GM18511 (cell line): ENCODE measurements around the gene GALNTL6.
"Not testable (repeated sequence)": the region's sequence is repeated elsewhere in the genome, so short reads cannot be mapped to it uniquely, and the experiment has no call there.

Experiments used
- ATAC-seq: cut with Tn5 transposase; IDR thresholded peaks from one replicate; pipeline ENCODE4 v1.9.1; 2021; ENCODE audit warnings: mild to moderate bottlenecking, moderate library complexity; ENCODE audit not compliant: unreplicated experiment

Gene GALNTL6

DNA sequence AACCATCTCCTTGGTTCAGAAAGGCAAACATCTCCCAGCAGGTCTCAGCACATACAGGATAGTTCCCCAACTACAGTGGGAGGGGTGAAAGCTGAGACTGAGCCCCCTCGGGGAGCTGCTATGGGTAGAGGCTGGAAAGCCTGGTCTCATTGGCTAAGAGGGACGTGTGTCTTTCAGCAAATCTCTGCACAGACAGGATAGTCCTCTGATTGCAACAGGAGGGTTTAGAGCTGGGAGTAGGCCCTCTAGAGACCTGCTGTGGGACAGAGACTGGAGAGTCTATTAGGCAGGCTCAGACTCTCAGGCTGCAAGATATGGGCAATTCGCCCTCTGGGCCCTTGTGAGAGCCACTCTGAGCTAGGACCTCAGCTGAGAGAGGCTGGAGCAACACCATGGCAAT lies 1083.8 kb downstream of the GALNTL6 start:
- ATAC-seq, result no peak

DNA sequence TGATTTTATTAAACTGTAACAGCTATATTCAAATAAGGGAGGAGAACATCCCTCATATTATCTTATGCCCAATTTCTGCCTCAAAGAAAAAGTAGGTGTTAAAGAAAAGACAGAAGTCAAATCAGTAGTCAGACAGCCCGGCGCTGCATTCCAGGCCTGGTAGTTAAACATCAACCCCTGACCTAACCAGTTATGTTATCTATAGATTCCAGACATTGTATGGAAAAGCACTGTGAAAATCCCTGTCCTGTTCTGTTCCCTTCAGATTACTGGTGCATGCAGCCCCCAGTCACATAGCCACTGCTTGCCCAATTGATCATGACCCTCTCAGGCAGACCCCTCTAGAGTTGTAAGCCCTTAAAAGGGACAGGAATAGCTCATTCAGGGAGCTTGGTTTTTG lies 1085.5 kb downstream of the GALNTL6 start:
- ATAC-seq, result no peak

DNA sequence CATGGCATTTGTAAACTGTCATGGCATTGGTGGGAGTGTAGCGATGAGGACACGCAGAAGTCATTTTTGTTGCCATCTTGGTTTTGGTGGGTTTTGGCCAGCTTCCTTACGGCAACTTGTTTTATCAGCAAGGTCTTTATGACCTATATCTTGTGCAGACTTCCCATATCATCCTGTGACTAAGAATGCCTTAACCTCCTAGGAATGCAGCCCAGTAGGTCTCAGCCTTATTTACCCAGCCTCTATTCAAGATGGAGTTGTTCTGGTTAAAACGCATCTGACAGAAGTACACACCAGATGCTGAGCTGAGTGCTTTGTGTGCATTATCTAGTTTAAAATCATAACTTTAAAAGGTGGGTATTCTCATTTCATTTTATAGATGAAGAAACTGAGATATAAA lies 1086.7 kb downstream of the GALNTL6 start:
- ATAC-seq, result no peak

DNA sequence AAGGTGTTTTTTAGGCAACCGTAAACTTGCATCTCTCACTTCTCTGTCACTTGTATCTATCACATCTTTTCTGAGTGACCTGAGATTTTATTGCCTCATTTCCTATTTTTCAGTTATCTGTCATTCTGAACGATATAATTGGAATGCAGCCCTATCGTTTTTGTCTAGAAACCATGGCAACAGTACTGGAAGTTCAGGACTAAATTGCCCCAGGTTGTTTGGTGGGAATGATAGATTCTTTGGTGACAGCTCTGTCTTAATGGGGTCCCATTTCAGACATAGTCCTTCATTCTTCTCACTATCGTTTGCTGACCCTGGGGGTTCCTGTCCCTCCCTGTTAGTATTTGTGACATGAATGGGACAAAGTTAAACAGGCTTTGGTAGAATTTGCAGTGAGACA lies 1087.7 kb downstream of the GALNTL6 start:
- no peak for ATAC-seq

DNA sequence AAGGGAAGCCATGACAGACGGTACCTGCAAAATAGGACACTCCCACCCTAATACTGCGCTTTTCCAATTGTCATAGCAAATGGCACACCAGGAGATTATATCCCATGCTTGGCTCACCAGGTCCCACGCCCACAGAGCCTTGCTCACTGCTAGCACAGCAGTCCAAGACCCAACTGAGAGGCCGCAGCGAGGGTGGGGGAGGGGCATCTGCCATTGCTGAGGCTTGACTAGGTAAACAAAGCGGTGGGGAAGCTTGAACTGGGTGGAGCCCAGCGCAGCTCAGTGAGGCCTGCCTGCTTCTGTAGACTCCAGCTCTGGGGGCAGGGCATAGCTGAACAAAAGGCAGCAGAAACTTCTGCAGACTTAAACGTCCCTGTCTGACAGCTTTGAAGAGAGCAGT lies 1099.3 kb downstream of the GALNTL6 start:
- ATAC-seq, result not testable (repeated sequence)

DNA sequence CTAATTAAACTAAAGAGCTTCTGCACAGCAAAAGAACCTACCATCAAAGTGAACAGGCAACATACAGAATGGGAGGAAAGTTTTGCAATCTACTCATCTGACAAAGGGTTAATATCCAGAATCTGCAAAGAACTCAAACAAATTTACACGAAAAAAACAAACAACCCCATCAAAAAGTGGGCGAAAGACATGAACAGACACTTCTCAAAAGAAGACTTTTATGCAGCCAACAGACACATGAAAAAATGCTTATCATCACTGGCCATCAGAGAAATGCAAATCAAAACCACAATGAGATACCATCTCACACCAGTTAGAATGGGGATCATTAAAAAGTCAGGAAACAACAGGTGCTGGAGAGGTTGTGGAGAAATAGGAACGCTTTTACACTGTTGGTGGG lies 1104.2 kb downstream of the GALNTL6 start:
- ATAC-seq, result not testable (repeated sequence)

DNA sequence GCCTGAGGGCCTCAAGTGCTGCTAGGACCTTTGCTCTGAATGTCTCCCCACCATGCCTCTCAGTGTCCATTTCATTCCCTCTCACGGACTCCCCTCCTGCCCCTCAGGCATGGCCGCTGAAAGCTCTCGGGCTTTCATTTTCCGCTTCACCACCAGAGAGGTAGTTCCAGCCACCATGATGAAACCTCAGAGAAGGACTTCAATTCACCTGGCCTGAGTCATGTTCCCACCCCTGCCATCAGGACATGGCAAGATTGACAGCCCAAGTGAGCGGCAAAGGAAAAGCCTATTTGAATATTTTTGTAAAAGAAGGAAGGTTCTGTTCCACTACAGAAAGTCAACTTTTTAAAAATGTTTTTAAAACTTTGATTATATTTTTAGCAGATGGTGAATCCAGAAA lies 1106.1 kb downstream of the GALNTL6 start:
- ATAC-seq, result no peak

DNA sequence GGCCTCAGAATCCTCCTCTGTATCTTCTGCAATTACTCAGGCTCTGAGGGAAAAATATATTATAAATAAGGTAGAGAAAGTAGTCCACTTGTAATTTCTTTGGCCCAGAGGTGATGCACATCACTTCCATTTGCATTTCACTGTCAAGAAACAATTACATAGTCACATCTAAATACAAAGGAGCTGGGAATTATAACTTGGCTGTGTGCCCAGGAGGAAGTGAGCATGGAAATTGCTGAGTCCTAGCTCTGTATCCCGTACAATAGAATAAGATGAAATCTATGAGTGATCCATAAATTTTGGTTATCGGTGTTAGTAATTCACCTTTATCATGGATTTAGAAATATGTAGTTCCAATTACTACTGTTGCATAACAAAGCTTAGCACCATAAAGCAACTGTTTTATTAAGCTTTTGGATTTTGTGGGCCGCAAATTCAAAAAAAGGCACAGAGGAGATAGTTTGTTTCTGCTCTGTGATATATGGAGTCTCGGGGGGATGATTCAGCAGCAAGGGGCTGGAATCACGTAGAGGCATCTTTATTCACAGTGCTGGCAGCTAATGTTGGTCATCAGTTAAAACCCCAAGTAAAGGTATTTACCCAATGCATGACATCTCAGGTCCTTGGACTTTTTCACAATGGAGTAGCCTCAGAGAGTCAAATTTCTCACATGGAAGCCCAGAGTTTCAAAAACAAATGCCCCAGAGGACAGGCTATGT lies 1114.1 kb downstream of the GALNTL6 start:
- ATAC-seq, result no peak

DNA sequence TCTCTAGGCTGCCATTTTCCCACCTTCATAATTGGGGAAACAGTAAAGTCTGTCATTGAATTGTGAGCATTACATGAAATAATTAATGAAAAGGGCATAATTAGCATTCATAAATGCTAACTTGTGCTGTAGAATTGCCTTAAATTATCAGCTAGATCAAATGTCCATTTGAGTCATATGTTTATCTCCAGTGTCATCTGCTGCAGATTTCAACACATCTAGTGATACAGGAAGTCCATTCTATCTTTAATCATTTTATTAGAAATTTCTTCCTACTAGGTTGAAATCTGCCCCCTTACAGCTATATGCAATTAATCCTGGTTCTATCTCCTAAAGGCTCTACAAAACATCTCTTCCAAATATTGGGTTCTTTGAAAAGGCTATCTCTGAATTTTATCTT lies 1115.1 kb downstream of the GALNTL6 start:
- no peak for ATAC-seq

DNA sequence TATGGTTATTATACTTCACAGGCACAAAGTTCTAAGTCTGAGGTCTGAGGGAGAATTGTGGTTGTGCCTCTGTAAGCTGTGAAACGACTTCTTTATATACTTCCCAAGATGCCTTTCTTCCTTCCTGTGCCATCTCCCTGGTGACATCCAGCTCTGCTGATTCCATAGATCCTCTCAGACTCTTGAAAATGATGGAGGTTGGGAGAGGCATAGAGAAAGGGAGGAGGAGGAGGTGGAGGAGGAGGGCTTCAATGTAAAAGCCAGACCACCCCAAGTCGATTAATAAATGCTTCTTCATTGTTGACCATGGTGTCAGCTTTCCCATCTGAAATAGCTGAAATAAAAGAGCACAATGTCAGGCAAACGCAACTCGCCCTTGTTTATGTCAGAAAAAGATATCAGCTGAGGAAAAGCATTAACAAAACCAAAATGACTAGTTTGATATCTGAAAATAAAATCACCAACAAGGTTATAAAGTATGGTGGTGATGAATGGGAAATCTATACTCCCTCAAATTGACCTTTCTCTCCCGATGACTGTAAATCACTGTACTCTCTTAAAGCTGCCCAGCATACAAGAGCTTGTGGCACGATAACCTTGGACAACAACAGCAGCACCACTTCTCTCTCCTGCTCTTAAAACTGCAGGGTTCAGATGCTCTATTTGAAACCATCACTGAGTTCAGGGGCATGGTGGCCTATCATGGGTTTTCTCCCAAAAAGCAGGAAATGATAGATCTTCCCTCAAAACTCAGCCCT lies 1125.0 kb downstream of the GALNTL6 start:
- ATAC-seq, result no peak

DNA sequence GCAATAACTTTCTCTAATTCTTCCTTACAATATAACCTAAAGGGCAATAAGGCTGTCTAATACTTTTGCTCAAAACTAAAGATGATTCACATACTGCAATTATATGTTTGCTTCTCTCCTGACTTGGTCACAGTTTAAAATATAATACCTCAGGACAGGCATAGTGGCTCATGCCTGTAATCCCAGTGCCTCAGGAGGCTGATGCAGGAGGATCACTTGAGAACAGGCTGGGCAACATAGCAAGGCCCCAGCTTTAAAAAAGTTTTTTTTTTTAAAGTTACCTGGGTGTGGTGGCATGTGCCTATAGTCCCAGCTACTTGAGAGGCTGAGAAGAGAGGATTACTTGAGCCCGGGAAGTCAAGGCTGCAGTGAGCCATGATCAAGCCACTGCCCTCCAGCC lies 1125.7 kb downstream of the GALNTL6 start:
- ATAC-seq, result no peak

DNA sequence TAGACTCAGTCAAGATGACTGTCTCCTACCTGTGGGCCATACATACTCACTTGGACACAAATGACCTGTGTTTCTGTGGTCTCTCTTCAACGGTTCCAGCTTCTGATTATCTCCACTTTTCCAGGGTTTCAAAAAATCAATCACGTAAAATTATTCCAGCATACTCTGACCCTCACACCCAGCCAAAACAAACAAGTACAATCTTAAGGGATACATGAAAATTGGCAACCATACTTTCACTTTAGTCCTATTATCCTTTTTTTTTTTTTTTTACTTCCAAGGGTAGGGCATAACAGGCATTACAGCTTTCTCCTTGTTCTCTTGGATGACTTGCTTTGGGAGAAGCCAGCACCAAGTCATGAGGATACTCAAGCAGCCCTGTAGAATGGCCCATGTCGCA lies 1129.6 kb downstream of the GALNTL6 start:
- no peak for ATAC-seq

DNA sequence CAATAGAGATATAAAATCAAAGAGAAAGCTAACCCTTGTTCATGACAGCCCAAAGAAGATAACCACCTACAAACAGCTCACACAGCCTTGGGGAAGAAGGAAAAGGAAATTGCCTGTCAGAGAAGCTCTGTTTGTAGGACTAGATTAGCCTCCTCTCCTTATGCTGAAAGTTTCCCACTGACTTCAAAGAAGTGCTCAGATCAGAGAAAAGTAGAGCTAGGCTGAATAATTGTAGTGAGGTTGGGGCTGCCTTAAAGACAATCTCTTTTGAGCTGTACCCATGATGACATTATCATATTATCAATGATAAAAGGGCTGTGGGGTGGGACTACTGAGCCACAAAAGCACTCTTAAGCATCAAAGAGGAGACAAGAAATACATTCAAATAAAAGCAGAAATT lies 1132.4 kb downstream of the GALNTL6 start:
- ATAC-seq, result no peak

DNA sequence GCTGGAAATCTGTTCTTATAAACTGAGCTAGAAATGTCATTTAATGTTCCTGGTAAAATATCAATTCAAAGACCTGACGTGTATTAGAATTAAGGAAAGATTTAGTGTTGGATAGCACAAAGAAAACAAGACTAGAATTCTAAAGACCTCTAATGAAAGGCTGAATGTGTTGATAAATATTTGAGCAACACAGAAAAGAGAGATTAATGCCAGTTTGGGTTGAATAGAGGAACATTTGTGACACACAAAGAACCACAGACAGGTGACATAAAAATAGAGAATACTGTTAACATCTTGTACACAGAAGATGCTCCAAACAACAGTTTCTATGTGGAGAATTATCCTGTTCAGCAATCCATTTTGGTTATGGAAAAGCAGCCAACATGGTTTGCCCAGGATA lies 1133.3 kb downstream of the GALNTL6 start:
- ATAC-seq, result no peak

DNA sequence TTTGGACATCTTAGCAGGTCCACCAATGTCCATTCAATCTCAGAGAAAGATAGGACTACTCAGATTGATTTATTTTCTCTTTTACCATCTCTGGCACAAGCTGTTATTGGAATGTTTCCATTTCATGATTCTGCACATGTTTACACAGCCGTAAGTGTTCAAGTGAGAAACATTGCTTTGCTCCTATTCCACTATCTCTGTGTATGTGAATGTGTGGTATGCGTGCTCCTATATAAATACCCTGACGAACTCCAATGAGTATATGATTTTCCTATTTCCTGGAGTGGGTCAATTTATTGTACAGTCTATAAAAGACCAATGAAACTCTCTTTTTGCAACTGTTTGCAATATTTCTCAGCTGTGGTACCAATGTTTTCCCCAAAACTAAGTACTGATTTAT lies 1134.4 kb downstream of the GALNTL6 start:
- no peak for ATAC-seq

DNA sequence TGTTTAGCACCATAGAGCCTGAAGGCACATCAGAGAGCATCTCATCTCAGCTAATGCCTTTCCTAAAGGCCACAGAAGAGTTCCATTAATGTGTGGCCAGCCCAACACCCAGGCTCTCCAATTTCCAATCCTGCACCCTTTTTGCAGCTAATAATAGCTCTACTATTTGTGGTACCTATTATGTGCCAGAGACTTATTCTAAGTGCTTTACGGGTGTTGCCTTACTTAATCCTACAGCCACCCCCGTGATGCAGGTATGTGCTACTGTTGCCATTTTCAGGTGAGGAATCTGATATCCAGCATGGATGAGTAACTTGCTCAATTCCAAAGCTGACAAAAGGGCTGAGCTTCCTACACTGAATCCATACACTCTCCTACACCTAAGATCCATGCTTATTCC lies 1137.8 kb downstream of the GALNTL6 start:
- no peak for ATAC-seq

DNA sequence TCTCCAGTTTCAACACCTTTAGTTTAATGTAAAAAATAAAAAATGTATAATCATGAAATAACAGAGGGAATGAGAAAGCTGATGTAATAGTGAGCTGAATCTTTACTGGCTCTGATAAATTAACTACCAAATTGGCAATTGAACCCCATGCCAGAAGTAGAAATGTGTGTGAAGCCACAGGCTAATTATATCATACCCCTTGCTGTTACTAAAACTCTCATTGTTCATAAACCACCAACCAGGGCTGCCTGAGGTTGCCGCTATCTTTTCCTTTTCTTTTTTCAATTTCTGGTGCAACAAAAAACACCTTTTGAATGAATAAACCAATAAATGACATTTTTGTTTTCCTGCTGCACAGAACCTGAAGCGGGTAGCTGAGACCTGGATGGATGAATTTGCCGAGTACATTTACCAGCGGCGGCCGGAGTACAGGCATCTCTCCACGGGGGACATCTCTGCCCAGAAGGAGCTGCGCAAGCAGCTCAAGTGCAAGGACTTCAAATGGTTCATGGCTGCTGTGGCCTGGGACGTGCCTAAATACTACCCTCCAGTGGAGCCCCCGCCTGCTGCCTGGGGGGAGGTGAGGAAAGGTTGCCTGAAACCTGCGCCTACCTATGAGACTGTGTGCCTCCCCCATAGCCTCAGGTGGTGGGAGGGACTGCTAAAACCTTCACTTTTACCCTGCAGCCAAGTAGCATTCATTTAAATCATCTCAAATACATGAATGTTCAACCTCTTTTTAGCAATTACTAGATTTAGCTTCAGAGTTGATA lies 1138.7 kb downstream of the GALNTL6 start:
- no peak for ATAC-seq

DNA sequence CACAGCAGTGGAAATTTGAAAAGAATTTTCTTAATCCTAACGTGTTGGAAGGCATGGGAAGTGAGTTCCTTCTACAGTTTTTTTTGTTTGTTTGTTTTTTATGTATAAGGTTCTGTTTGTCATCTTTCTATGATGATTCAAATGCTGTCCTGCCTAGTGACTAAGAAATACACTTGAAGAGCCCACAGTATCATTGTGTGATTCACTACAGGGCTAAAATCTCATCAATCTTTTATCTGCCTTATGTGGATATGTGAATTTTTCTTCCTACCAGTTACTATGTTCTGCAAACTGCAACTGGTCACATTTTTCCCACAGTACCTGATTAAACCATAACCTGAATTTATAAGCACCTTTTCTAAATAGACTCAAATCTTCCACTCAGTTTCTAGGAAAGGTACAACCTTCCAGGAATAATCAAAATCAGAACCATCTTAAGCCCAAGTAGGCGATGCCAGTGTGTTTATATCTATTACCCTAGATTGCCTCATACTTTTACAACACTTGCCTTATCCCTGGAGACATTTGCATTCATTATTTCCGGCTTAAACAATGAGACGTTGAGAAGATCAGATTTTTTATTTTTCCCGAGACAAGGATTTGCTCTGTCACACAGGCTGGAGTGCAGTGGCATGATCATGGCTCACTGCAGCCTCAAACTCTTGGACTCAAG lies 1140.8 kb downstream of the GALNTL6 start:
- no peak for ATAC-seq

DNA sequence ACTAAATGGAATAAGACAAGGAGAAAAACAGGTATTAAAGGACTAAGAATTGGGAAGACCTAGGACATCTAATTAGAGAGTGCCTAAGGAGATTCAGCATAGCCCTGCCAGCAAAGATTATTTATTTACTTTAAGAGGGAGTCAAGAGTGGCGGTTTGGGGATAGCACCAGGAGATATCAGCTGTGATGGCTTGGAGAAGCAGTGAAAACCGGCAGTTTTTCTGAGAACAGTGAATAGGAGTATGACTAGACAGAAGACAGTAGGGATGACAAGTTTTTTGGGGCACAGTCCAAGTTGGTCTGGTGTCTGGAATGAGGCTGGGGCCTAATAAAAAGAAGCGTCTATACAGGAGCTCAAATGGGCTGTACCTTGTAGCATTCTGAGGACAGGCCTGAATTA lies 1143.1 kb downstream of the GALNTL6 start:
- ATAC-seq, result not testable (repeated sequence)

DNA sequence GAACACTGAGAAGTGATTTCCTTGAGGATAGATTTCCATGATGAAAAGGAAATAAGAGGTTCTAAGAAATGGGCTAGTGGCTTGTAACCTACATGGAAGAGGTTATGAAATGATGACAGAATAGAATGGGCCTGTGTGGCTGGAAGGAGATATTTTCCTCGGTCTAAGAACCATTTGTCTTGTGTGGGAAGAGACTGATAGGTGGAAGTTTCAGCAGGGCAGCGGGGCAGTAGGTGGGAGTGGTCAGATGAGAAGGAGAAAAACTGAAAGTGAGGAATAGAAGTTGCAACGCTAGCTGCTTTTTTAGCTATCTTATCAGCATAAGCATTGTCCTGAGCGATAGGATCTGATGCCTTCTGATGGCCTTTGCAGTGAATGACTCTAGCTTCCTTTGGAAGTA lies 1144.0 kb downstream of the GALNTL6 start:
- ATAC-seq, result no peak
